ENCODE data around the gene PDGFRB. TPM values are rescaled to one million over a fixed set of nuclear protein-coding genes. Genes with fewer than 3 reads are reported as not detected.
A peak's percentile ranks its signal among the peaks of the same experiment; 100 is the strongest.

The PDGFRB gene
- total and polyA plus RNA-seq, 9 of the 15 experiments (the other 6 are each of a cell fraction or from before 2014, with no cell fraction given), result 0.01 to 1.5 (median 0.09) TPM; not detected in 3

DNA sequence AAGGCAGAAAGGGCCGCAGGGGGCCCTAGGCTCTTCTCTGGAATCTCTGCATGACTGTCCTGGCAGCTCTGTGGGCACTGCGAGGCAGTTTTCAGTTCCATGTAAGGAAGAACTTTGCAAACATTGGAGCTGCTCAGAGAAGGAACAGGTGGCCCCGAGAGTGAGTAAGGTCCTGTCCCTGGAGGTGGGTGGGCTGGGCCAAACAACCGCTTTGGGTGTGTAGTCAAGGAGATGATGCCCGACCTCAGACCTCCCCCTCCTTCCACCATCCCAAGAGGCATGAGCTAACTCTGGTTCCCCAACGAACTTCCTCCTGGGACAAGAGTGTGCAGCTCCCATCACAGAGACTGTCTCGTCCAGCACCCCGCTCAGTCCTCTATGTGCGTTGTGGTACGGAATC lies 89.8 kb downstream of the PDGFRB start:
- H3K4me1 ChIP-seq (replicated peaks in 1 of 2; ENCODE audit: control insufficient read depth in 2 of 2, insufficient read depth in 2 of 2, low read length in 2 of 2), result peaks cover 0 to 7% of the 10 kb centered on the region in 2 experiments; a peak in 2 of 5 replicates
- POLR2A ChIA-PET, result interaction anchor here (0.6 to 1.0 kb wide), 4 partner anchors 13 to 636 kb away, joined by 3 to 5 read pairs (median 3); no protein-coding TSS in a partner anchor

DNA sequence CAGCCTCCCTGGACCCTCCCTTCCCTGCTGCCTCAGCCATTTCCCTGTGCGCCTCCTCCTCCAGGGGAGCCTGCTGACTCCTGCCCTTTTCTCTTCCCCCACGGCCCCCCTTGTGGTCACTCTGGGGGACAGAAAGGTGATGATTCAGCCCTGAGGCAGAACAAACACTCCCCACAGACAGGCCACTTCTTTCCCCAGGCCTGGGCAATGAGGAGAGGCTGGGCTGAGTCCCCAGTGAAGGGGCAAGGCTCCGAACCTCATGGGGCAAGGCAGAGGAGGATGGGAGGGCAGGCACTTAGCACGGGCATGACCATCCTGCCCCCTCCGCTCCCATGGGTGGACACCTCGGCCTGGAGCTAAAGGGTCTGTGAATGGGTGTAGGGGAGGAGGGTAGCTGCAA lies 90.3 kb downstream of the PDGFRB start:
- Histone ChIP-seq H3K4me3 (no peak overlapping the region), H3K27ac (ENCODE audit: extremely low read depth, low read depth, low read length) (no peak overlapping the region), H4K20me1 (replicated peaks; ENCODE audit: control insufficient read depth, insufficient read depth, low read length) (no peaks in the 10 kb centered on the region; the same call in 1 of the 2 replicates), H3K9me3 (replicated peaks; ENCODE audit: control insufficient read depth, insufficient read depth, low read depth, low read length) (no peaks in the 10 kb centered on the region), H3K4me1 (replicated peaks in 1 of 2; ENCODE audit: control insufficient read depth in 2 of 2, insufficient read depth in 2 of 2, low read length in 2 of 2) (peaks cover 0 to 7% of the 10 kb centered on the region in 2 experiments; a peak in 2 of 5 replicates), H3K9me1 (ENCODE audit: control insufficient read depth, insufficient read depth, low read length) (peaks cover 4% of the 10 kb centered on the region), H3K4me2 (ENCODE audit: insufficient read depth, low read length) (no peak overlapping the region), H2AFZ (ENCODE audit: low read depth, low read length) (no peak overlapping the region), H3K79me2 (ENCODE audit: control insufficient read depth, insufficient read depth, low read length) (no peaks in the 10 kb centered on the region), H3K9ac (ENCODE audit: insufficient read depth in 1 of 2, low read depth in 2 of 2, low read length in 2 of 2) (no peak overlapping the region), H3K27me3 (ENCODE audit: control insufficient read depth in 2 of 2, insufficient read depth in 2 of 2, low read length in 2 of 2) (peaks cover 10 to 52% of the 10 kb centered on the region in 2 experiments), H3K36me3 (ENCODE audit: control insufficient read depth, insufficient read depth, low read length) (no peaks in the 10 kb centered on the region)
- DNase-seq (ENCODE audit: extremely low read depth in 1 of 4, low spot score in 3 of 4) (peak; percentile 42 to 58 (median 52)), ATAC-seq (peak; percentile 49), FAIRE-seq (no peak)
- 19% methylated on average over 6 of the region's 6 CpGs for WGBS (ENCODE audit: insufficient coverage, low coverage, missing lambda C conversion rate)
- no TSS peak for BruUV-seq (replicated peaks)
- in situ Hi-C loops (cut with MboI), result no loop called here
- intact Hi-C loops (cut with micrococcal nuclease), result no loop called here
- ChIA-PET CTCF (ENCODE audit: low intra/inter-chr PET ratio) (no interaction called here), POLR2A (interaction anchor here (0.6 to 1.2 kb wide), 3 partner anchors 12 to 50 kb away, joined by 3 to 5 read pairs (median 4); no protein-coding TSS in a partner anchor)
- TF ChIP-seq CCAR2 (IDR thresholded peaks at IDR 0.05; ENCODE audit: low read depth, low read length) (no peak), EGR1 (conservative IDR thresholded peaks at IDR 0.05) (0 out of 2 replicates have a peak, but pooled peaks have one; percentile 12), FOSL1 (tag; conservative IDR thresholded peaks at IDR 0.05) (peak; percentile 87), ZNF184 (CRISPR knock-in tag; IDR thresholded peaks at IDR 0.05) (no peak)
- TF ChIP-seq, protein P1, sequence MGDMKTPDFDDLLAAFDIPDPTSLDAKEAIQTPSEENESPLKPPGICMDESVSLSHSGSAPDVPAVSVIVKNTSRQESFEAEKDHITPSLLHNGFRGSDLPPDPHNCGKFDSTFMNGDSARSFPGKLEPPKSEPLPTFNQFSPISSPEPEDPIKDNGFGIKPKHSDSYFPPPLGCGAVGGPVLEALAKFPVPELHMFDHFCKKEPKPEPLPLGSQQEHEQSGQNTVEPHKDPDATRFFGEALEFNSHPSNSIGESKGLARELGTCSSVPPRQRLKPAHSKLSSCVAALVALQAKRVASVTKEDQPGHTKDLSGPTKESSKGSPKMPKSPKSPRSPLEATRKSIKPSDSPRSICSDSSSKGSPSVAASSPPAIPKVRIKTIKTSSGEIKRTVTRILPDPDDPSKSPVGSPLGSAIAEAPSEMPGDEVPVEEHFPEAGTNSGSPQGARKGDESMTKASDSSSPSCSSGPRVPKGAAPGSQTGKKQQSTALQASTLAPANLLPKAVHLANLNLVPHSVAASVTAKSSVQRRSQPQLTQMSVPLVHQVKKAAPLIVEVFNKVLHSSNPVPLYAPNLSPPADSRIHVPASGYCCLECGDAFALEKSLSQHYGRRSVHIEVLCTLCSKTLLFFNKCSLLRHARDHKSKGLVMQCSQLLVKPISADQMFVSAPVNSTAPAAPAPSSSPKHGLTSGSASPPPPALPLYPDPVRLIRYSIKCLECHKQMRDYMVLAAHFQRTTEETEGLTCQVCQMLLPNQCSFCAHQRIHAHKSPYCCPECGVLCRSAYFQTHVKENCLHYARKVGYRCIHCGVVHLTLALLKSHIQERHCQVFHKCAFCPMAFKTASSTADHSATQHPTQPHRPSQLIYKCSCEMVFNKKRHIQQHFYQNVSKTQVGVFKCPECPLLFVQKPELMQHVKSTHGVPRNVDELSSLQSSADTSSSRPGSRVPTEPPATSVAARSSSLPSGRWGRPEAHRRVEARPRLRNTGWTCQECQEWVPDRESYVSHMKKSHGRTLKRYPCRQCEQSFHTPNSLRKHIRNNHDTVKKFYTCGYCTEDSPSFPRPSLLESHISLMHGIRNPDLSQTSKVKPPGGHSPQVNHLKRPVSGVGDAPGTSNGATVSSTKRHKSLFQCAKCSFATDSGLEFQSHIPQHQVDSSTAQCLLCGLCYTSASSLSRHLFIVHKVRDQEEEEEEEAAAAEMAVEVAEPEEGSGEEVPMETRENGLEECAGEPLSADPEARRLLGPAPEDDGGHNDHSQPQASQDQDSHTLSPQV (IDR thresholded peaks at IDR 0.05), result no peak
- TF ChIP-seq, protein P2, sequence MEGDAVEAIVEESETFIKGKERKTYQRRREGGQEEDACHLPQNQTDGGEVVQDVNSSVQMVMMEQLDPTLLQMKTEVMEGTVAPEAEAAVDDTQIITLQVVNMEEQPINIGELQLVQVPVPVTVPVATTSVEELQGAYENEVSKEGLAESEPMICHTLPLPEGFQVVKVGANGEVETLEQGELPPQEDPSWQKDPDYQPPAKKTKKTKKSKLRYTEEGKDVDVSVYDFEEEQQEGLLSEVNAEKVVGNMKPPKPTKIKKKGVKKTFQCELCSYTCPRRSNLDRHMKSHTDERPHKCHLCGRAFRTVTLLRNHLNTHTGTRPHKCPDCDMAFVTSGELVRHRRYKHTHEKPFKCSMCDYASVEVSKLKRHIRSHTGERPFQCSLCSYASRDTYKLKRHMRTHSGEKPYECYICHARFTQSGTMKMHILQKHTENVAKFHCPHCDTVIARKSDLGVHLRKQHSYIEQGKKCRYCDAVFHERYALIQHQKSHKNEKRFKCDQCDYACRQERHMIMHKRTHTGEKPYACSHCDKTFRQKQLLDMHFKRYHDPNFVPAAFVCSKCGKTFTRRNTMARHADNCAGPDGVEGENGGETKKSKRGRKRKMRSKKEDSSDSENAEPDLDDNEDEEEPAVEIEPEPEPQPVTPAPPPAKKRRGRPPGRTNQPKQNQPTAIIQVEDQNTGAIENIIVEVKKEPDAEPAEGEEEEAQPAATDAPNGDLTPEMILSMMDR (IDR thresholded peaks at IDR 0.05 in 2 of 3, conservative IDR thresholded peaks at IDR 0.05 in 1 of 3; ENCODE audit: insufficient read depth in 2 of 3, low read depth in 1 of 3, low read length in 3 of 3), result 0 out of 6 replicates have a peak, but pooled peaks of 1 of the 3 experiments have one; percentile 22

More for the DNA sequence above, 89.8 kb downstream of the PDGFRB start:
- FAIRE-seq, result no peak
- Histone ChIP-seq H3K9ac (ENCODE audit: insufficient read depth in 1 of 2, low read depth in 2 of 2, low read length in 2 of 2) (peak overlapping the region in 1 of 2 experiments; percentile 3; a peak in 1 of 4 replicates), H3K79me2 (ENCODE audit: control insufficient read depth, insufficient read depth, low read length) (no peaks in the 10 kb centered on the region), H3K4me3 (no peak overlapping the region), H3K36me3 (ENCODE audit: control insufficient read depth, insufficient read depth, low read length) (no peaks in the 10 kb centered on the region), H3K4me2 (ENCODE audit: insufficient read depth, low read length) (no peak overlapping the region), H3K27me3 (ENCODE audit: control insufficient read depth in 2 of 2, insufficient read depth in 2 of 2, low read length in 2 of 2) (peaks cover 10 to 47% of the 10 kb centered on the region in 2 experiments), H3K9me3 (replicated peaks; ENCODE audit: control insufficient read depth, insufficient read depth, low read depth, low read length) (no peaks in the 10 kb centered on the region), H3K27ac (ENCODE audit: extremely low read depth, low read depth, low read length) (no peak overlapping the region), H4K20me1 (replicated peaks; ENCODE audit: control insufficient read depth, insufficient read depth, low read length) (no peaks in the 10 kb centered on the region; the same call in 1 of the 2 replicates), H3K9me1 (ENCODE audit: control insufficient read depth, insufficient read depth, low read length) (peaks cover 4% of the 10 kb centered on the region), H2AFZ (ENCODE audit: low read depth, low read length) (no peak overlapping the region)
- no peak for DNase-seq (ENCODE audit: extremely low read depth in 1 of 4, low spot score in 3 of 4)
- TF ChIP-seq THRAP3 (IDR thresholded peaks at IDR 0.05; ENCODE audit: borderline replicate concordance) (no peak), ZNF445 (CRISPR knock-in tag; IDR thresholded peaks at IDR 0.05; ENCODE audit: low read depth) (no peak)
- in situ Hi-C loops (cut with MboI) (no loop called here), intact Hi-C loops (cut with micrococcal nuclease) (no loop called here)
- WGBS (ENCODE audit: insufficient coverage, low coverage, missing lambda C conversion rate), result 5% methylated on average over 9 of the region's 10 CpGs
- no TSS peak for BruUV-seq (replicated peaks)
- CTCF ChIA-PET (ENCODE audit: low intra/inter-chr PET ratio), result no interaction called here
- ATAC-seq, result no peak; the same call in 2 of the 3 replicates
